DMS79 treated with DMSO at 0.1 percent for 48 hours (cell line): Measurements from ENCODE around the gene SMIM20.

Experiments
- DNase-seq: peaks from one replicate; lab custom pipeline; 2025; lab: John Stamatoyannopoulos, UW

Gene SMIM20

DNA sequence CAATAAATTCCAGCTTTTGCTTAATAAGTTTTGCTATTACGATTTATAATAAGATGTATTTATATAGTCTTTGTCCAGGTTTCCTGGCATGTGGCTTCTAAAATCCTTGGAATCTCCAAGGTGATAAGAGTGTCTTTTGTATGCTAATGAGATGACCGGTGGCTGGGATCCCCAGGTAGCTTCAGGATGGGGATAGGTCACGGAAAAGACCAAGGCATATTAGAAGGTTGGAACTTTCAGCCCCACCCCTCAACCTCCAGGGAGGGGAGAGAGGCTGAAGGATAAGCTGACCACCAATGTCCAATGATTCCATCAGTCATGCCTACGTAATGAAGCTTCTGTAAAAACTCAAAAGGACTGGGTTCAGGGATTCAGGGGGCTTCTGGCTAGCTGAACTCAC, 41.7 kb downstream of the SMIM20 start:
- no peak for DNase-seq

- no peak for DNase-seq
Measured at GRCh38 chr4:25956260-25956659, 42.2 kb downstream of the SMIM20 start.

- no peak for DNase-seq
Measured at GRCh38 chr4:25958110-25958509, 44.1 kb downstream of the SMIM20 start.

DNA sequence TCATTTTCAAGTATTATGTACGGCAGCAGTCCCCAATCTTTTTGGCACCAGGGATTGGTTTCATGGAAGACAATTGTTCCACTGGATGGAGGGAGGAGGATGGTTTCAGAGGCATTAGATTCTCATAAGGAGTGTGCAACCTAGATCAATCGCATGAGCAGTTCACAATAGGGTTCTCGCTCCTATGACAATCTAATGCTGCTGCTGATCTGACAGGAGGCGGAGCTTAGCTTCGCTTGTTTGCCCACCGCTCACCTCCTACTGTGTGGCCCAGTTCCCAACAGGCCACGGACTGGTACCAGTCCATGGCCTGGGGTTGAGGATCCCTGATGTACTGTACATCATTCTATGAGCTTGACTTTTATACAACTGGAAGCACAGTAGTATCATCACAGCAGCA, 48.4 kb downstream of the SMIM20 start:
- no peak for DNase-seq

- DNase-seq = no peak
Measured at GRCh38 chr4:25965629-25966028, 51.6 kb downstream of the SMIM20 start.

DNA sequence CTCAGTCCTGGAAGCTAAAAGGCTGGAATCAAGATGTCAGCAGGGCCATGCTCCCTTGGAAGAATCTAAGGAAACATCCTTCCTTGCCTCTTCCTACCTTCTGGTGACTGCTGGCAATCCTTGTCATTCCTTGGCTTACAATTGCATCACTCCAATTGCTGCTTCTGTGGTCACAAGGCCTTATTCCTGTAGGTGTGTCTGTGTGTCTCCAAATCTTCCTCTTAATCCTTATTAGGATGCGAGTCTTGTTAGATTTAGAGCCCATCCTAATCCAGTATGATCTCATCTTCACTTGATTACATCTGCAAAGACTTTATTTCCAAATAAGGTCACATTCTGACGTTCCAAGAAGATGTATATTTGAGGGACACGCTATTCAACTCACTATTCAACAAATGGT, 52.2 kb downstream of the SMIM20 start:
- no peak for DNase-seq

DNA sequence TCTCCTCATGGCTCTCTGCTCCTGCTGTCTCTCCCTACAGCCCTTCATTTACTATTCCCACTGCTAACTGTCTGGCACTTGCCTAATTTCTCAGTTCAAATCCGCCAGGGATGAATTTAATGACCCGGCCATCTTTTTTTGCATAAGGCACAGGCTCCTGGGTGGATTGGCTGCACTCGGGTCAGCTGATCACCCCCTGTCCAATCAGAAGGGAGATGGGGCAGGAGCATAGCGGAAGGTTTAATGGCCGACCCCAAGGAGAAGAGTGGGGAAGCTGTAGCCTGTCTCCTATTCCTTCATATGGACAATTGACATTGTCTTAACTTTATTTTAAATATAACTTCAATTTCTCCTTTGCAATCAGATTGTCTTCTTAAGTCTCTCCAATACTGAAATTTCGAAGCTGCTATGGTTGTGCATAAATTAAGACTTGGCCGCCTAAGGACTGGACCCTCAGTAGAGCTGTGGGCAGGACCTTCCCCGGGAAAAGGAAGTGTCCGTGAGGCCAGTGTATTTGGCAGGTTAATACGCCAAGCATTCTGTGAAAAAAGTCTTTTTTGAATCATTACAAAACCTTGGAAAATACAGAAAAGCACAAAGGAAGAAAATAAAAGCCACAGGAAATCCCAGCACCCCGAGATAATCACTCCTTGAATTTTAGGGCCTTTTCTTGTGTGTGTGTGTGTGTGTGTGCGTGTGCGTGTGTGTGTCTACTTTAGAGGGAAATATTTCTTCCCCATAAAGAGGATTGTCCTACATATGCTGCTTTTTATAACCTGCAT, 55.5 kb downstream of the SMIM20 start:
- no peak for DNase-seq

DNA sequence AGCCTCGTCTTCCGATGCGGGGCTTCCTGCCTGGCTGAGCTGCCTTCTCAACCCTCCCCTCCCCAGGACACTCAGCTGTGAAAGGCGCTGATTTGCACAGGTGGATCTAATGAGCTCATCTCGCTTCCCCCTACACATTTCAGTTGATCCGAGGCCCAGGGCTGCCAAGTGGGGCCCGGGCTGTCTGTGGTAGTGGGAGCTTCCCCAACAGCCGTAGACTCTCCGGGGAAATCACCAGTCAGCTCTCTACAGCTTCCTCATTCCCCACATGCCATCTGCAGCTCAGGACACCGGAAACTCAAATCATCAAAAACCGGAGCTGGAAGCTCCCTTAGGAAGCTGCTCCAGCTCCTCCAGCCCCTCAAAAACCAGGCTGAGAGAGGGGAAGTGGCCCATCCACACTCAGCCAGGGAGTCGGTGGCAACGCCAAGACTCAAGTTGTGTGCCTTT, 56.2 kb downstream of the SMIM20 start:
- DNase-seq = peak; percentile 37

- peak; percentile 63 for DNase-seq
Measured at GRCh38 chr4:25970691-25971432, 56.8 kb downstream of the SMIM20 start.

- DNase-seq = no peak
Measured at GRCh38 chr4:25972366-25972765, 58.3 kb downstream of the SMIM20 start.

DNA sequence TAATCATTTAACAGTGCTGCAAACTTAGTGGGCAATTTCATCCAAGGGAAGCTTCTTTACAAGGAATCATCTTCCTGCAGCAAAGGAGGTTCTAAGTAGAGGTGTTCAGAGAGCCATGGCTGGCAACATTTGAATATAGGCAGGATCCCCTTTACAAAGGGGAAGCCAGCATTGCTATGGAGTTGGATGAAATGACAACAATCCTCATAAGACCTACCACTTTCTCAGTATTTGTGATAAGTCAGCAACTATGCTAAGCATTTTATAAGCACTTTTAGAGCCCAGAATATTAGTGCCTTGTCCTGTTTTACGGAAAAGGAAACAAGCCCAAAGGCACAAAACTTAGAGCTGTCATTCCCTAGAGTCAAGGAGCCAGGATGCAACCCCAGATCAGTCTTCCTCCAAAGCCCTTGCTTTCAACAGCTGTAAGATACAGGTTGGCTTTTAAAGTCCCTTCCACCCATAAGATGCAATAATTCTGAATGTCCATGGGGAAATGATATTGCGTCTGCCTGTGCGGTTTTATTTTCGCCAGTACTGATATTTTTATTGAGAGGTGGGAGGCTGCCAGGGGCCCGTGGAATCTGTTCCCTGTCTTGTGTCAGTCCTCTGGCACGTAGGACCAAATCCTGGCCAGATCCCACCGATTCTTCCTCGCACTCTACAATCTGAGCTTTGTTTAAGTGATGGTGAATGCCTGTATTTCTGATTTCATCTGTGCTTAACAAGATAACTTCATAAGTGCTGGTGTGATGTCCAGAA, 59.1 kb downstream of the SMIM20 start:
- DNase-seq = no peak

GRCh38 chr4:25976780-25977179, 62.8 kb downstream of the SMIM20 start:
- DNase-seq = no peak

DNA sequence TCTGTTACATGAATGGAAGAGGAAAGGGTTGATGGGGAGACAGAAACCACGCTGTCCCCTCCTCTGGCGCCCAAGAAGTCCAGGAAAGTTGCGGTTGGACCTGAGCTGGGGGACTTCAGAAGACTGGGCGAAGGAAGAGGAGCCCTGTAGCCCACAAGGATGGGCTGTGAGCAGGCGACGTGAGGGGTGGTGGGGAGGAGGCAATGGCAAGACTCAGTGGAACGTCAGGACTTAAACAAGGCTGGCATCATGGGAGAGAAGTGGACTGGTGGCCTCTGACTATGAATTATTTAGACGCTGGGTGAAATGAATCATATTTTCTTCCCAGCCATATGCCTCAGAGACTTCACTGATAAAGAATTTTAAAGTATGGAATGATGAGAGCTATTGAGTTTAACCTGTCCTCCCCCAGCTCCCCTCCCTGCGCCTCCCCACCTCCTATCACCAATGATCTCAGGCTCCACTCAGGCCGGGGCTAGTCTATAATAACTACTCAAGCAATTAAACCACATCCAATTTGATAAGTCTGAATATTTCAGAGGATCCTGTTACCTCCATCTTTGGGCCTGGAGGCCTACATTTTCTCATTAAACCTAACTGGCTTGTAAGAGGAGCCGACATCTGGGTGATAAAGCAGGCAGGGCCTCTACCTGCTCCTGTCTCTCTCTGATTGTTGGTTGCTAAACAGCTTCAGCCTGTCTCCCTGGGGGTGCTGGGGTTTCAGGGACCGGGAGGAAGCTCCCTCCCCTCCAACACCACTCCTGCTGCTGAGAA, 63.6 kb downstream of the SMIM20 start:
- no peak for DNase-seq

DNA sequence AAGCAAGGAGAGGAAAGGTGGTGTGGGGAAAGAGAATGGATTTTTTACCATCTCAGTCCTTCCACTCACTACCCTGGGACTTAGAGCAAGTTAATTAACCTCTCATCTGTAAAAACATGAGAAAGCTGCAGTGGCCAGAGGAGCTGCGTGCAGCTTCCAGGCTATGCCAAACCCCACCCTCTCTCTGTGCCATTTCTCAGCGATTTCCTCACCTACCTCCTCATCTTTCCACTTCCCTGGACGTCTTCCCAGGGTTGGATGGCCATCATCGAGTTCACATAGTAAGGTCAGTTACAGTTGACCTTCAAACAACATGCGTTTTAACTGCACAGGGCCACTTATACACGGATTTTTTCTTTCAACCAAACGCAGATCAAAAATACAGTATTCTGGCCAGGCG, 64.3 kb downstream of the SMIM20 start:
- no peak for DNase-seq
